ENCODE data around the gene ASL.

DNA sequence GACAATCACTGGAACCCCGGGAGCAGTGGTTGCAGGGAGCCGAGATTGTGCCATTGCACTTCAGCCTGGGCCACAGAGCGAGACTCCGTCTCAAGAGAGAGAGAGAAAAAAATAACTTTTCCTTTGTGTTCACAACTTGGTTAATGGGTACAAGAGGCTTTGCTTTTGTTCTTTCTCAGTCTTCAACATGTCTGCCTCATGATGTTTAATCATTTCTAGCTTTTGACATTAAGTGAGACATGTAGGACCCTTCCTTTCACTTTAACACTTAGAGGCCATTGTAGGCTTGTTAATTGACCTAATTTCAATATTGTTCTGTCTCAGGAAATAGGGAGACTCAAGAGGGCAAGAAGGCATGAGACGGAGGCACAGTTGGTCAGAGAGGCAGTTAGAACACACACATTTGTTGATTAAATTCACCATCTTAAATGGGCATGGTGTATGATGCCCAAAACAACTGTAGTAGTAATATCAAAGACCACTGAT, 29.7 kb downstream of the ASL start:
- no peak for TF ChIP-seq CTCF (IDR thresholded peaks at IDR 0.05)
- TF ChIP-seq EP300 (IDR thresholded peaks at IDR 0.05), result no peak
- TF ChIP-seq POLR2A (IDR thresholded peaks at IDR 0.05), result no peak
